Endothelial cell of hepatic sinusoid (primary cell): ENCODE data around the gene CSMD2.

ENCODE experiments used
- in situ Hi-C: cut with HindIII; loops from 2 replicates; pipeline ENCODE4 v1.10.0; 2017; ENCODE audit warnings: low sequenced_read_pairs

CSMD2 gene

GRCh38 chr1:33781652-33782051 lies 383.4 kb downstream of the CSMD2 start:
- in situ Hi-C loops = no loop called here

GRCh38 chr1:33777337-33777736 lies 387.7 kb downstream of the CSMD2 start:
- in situ Hi-C loops = no loop called here

GRCh38 chr1:33768821-33769220 lies 396.2 kb downstream of the CSMD2 start:
- in situ Hi-C loops = no loop called here

GRCh38 chr1:33768106-33768505 lies 396.9 kb downstream of the CSMD2 start:
- in situ Hi-C loops = no loop called here

- in situ Hi-C loops = no loop called here
These were observed 400.9 kb downstream of the CSMD2 start for GRCh38 chr1:33764149-33764548.

GRCh38 chr1:33763406-33763805 lies 401.6 kb downstream of the CSMD2 start:
- in situ Hi-C loops = no loop called here

- in situ Hi-C loops = no loop called here
These were observed 402.1 kb downstream of the CSMD2 start for GRCh38 chr1:33762962-33763361.

GRCh38 chr1:33762109-33762830 lies 402.8 kb downstream of the CSMD2 start:
- in situ Hi-C loops = no loop called here

GRCh38 chr1:33758698-33759097 lies 406.3 kb downstream of the CSMD2 start:
- in situ Hi-C loops = no loop called here

- in situ Hi-C loops = no loop called here
These were observed 411.8 kb downstream of the CSMD2 start for GRCh38 chr1:33753087-33753856.

- in situ Hi-C loops = no loop called here
These were observed 419.1 kb downstream of the CSMD2 start for GRCh38 chr1:33745942-33746341.

GRCh38 chr1:33743221-33743998 lies 421.6 kb downstream of the CSMD2 start:
- in situ Hi-C loops = loop anchor here (5.0 kb wide), 1 partner anchor 64 kb away; no protein-coding TSS in a partner anchor

- in situ Hi-C loops = loop anchor here (5.0 kb wide), 1 partner anchor 65 kb away; no protein-coding TSS in a partner anchor
These were observed 422.4 kb downstream of the CSMD2 start for GRCh38 chr1:33742663-33743062.

- in situ Hi-C loops = loop anchor here (5.0 kb wide), 1 partner anchor 66 kb away; no protein-coding TSS in a partner anchor
These were observed 423.3 kb downstream of the CSMD2 start for GRCh38 chr1:33741749-33742148.

- in situ Hi-C loops = loop anchor here (5.0 kb wide), 1 partner anchor 67 kb away; no protein-coding TSS in a partner anchor
These were observed 424.8 kb downstream of the CSMD2 start for GRCh38 chr1:33740040-33740744.

GRCh38 chr1:33738976-33739375 lies 426.1 kb downstream of the CSMD2 start:
- in situ Hi-C loops = no loop called here

GRCh38 chr1:33738536-33738935 lies 426.5 kb downstream of the CSMD2 start:
- in situ Hi-C loops = no loop called here

- in situ Hi-C loops = no loop called here
These were observed 428.5 kb downstream of the CSMD2 start for GRCh38 chr1:33736496-33736895.

GRCh38 chr1:33735624-33736023 lies 429.4 kb downstream of the CSMD2 start:
- in situ Hi-C loops = no loop called here

- in situ Hi-C loops = no loop called here
These were observed 437.7 kb downstream of the CSMD2 start for GRCh38 chr1:33727310-33727709.
